Kidney tubule cell (primary cell): ENCODE data around the gene SRP14.
"Not testable (repeated sequence)": the region's sequence is repeated elsewhere in the genome, so short reads cannot be mapped to it uniquely, and the experiment has no call there.

Experiments
- DNase-seq: peaks from one replicate; pipeline ENCODE4 v3.0.0-alpha.2; 2018; ENCODE audit warnings: low spot score

Gene SRP14

DNA sequence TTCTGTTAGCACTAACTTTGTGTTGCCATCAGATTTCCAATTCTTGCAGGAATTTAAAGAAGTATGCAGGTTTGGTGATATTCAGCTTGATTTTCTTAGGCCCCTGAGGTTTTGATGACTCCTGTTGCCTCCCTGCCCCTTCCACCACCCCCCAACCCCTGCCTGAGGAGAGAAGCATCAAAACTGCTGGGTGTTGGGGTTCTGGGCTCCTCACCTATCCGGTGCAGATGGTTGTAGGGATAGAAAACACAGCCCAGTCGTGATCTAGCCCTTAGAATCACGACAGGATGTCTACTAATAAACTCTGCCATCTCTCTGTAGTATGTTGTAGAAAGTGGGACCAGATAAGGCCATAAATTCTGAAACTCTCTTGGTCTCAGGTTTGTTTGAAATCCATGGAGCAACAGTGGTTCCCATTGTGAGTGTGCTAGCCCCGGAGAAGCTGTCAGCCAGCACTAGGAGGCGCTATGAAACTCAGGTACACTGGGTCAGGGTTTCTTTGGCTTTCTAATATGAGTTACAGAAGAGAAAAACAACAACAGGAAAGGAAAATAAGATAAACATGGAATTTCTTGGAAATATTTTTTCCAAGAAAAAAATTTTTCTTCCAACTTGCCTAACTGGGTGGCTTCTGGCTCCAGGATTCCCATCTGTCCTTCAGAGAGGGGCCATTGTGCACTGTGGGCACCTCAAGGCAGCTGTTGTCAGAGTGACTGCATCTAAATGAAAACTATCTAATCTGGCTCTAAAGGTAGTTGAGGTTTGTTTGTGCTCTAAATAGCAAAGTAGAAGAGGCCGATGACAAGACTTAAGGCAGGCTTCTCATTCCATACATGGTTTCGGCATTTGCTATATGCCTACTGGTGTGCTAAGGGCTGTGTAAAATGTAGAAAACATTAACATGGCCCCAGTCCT is 8.7 kb downstream of the SRP14 start:
- peak; percentile 29 for DNase-seq

- no peak for DNase-seq
Observed at GRCh38 chr15:40028853-40029252, 10.1 kb downstream of the SRP14 start.

GRCh38 chr15:40028193-40028592 is 10.8 kb downstream of the SRP14 start:
- DNase-seq, result no peak

- no peak for DNase-seq
Observed at GRCh38 chr15:40016224-40016865, 22.6 kb downstream of the SRP14 start.

DNA sequence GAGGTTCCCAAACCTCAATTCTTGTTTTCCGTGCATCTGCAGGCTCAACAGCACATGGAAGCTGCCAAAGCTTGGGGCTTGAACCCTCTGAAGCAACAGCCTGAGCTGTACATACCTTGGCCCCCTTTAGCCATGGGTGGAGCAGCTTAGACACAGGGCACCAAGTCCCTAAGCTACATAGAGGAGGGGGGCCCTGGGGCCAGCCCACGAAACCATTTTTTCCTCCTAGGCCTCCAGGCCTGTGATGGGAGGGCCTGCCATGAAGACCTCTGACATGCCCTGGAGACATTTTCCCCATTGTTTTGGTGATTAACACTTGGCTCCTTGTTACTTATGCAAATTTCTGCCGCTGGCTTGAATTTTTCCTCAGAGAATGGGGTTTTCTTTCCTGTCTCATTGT is 24.6 kb downstream of the SRP14 start:
- no peak for DNase-seq

GRCh38 chr15:40013372-40013771 is 25.6 kb downstream of the SRP14 start:
- DNase-seq, result not testable (repeated sequence)

DNA sequence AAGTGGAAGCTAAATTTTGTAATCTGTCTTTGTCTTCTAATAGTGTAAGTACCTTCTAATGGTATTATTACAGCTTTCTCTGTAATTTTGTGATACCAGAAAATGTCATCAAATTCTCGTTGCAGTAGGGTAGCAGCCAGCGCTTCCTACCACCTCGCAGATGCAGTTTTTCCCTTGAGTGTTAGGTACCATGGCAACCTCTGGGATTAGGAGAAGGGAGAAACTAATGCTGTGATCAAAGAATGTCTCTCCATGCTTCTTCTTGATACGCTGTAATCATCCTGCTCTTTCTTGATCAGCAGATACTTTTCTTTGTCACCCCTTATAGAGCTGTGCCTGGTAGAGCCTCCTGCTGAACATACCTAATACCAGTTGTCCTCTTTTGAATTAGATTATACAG is 27.7 kb downstream of the SRP14 start:
- no peak for DNase-seq

GRCh38 chr15:40010686-40011085 is 28.3 kb downstream of the SRP14 start:
- DNase-seq, result no peak

GRCh38 chr15:40008061-40008765 is 30.8 kb downstream of the SRP14 start:
- DNase-seq, result no peak

DNA sequence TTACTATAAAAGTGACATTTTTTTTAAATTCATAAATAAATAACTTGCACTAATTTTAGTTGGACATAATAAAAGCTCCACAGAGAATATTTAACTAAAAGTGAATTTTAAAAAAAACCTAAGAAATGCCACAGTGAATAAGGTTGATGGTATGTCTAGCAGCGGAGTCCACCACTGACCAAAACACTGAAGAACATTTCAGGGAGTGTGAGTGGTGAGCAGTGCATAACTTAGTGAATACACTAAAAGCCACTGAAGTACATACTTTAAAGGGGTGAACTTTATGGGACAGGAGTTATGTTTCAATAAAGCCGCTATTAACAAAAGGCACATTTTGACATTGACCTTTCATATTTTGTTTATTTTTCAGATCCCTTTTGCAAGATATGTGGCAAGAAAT is 32.3 kb downstream of the SRP14 start:
- no peak for DNase-seq

GRCh38 chr15:40006003-40006402 is 33.0 kb downstream of the SRP14 start:
- DNase-seq, result no peak

DNA sequence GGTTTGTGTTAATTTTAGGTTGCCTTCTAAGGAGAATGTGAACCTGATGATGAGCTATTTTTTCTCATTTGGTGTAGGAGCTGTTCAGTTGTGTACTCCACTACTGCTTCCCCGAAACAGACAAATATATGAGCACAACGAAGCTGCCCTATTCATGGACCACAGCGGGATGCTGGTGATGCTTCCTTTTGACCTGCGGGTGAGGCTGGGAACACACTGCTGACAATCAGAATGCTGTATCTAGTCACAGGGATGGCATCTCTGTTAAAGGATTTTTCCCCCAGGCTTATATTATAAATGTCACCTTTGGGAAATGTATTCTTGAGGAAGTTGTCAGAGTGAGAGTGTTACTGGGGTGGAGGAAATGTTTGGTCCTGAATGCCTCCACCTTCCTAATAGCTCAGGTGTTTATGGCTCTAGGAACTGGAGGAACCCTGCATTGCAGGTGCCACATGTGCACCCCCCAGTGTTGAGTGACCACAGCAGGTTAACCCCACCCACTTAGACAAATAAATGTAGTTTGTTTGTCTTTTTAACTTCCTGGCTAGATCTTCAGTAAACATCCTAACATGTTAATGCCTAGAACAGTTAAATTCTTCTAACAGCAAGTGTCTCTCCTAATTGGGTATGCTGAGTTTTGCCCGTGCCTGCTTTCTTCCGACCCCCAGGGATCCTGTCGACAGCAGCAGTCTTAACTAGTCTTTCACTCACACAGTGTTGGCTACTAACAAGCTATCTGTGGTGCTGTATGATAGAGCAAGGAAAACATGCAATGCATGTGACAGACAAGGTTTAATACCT is 35.7 kb downstream of the SRP14 start:
- no peak for DNase-seq

GRCh38 chr15:40002295-40002694 is 36.7 kb downstream of the SRP14 start:
- peak; percentile 31 for DNase-seq

DNA sequence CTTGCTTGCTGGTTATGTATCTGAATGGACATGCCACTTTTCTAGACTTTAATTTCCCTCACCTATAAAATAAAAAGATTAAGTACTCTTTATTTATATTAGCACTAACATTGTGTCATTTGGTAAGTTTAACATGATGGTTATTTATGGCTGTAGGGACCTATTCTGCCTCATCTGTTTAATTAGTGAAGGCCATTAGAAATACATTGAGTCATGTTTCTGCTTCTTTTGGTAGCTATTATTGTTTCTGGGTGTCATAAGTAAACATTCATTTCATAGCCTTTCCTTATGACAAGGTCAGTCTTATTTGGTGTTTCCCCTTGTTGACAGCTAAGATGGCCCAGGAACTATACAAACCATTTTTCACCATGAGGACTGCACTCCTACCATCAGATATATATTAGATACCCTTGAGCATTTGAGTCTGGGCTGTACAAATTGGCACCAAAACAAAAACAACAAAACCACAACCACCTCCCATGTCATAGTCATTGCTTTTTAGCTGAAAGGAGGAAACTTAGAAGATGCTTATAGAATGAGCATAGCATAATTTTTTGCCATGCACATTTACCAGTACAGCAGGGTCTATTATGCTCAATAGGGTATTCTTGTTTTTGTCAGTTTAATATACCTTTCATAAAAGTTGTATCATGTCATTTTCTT is 39.3 kb downstream of the SRP14 start:
- no peak for DNase-seq

- DNase-seq, result no peak
Observed at GRCh38 chr15:39998511-39999077, 40.4 kb downstream of the SRP14 start.

DNA sequence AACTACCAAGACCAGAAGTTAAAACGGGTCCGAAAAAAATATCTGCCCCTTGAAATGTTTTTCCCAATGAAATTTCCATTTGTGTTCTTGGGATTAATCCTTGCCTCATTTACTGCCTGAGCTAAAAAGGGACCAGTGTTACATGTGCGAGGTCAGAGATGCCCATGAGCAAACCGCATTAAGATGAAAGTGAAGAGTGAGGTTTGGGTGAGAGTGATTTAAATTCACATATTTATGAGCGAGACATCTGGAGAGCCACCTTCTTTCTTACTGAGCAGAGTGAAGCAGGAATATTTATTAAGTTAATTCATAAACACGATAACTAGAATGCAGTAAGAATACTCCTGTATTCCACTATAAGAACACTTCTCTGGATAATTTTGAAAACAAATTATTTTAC is 41.3 kb downstream of the SRP14 start:
- DNase-seq, result no peak

DNA sequence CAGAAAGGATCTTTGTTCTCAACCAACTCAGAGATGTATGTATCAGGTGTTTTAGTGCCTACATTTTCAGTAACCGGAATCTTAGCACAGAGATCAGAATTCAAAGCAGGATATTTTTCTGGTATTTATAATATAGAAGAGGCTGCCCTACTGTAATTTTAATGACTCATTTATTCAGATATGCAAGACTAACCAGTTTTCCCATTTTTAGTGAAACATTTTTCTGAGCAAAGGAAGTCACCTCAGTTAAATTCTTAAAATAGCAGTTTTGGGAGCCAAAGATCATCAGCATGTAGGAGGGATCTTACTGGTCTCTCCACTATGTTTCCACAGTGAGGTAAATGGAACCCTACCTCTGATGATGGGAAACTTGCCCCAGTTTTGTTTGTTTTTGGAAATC is 42.0 kb downstream of the SRP14 start:
- no peak for DNase-seq

GRCh38 chr15:39996228-39996627 is 42.8 kb downstream of the SRP14 start:
- DNase-seq, result not testable (repeated sequence)

DNA sequence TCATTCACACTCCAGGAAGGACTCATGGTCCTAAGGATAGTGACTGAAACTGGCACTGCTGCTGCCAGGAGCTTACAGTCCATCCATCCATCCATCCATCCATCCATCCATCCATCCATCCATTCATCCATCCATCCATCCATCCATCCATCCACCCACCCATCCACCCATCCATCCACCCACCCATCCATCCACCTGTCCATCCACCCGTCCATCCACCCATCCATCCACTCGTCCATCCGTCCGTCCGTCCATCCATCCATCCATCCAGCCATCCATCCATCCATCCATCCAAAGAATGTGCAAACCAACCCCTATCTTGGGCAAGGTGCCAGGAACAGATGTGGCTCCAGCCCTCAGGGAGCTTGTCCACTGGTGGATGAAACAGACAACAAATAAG is 46.0 kb downstream of the SRP14 start:
- not testable (repeated sequence) for DNase-seq

DNA sequence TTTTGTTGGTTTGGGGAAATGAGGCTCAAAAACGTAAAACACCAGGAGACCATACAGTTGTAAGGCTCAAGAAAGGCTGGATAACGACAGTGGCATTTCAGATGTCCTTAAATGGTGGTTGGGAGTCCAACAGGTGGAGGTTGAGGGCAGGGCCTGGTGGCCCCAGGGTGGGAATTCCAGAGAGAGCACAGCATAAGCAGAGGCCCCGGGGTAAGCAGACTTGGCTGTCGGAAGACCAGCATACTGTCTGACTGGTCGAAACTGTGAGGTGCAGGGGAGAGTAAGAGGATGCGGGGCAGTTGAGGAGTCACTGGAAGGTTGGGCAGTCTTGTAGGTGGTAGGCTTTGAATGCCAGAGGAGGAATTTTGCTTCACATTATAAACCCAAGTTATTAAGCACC is 48.3 kb downstream of the SRP14 start:
- DNase-seq, result no peak

- no peak for DNase-seq
Observed at GRCh38 chr15:39987821-39988220, 51.2 kb downstream of the SRP14 start.
